IPS-NIHi7 (cell line): ENCODE results near the gene RND3.

Experiments
- DNase-seq: peaks from one replicate; pipeline ENCODE4 v3.0.0; 2012; ENCODE audit warnings: mixed read lengths; ENCODE audit errors: extremely low spot score

Gene RND3

DNA sequence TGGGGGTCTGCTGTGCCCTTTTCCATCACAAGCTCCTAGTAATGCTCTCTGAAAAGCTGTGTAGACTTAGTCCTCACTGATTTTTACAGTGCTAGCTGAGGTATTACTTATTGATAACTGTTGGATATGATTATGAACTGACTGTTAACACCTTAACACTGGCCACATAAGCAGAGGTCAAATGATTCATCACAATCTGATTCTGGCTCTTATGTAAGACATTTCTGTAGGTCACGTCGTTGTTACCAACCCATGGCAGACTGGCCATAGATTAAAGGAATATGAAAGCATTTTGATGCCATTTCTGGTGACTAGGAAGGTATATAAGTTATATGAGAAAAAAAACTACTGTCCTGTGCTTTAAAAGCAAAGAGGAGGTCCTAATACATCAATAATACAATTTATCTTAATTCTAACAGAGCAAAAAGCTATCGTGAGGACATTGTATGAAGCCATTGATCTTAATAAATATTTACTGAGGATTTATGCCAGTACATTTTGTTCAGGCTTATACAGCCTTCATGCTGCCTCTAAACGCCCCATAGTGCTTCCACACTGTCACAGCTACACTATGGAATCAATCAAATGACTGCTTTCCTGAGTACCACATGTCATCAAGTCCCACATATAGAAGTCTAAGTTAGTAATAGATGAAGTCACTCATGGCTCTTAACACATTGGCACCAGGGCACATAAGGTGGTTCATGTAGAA is 6.9 kb upstream of the RND3 start:
- no peak for DNase-seq

GRCh38 chr2:150491943-150492342 is 4.5 kb upstream of the RND3 start:
- DNase-seq = no peak

GRCh38 chr2:150491430-150491829 is 4.0 kb upstream of the RND3 start:
- no peak for DNase-seq

GRCh38 chr2:150490466-150490865 is 3.0 kb upstream of the RND3 start:
- DNase-seq = no peak

DNA sequence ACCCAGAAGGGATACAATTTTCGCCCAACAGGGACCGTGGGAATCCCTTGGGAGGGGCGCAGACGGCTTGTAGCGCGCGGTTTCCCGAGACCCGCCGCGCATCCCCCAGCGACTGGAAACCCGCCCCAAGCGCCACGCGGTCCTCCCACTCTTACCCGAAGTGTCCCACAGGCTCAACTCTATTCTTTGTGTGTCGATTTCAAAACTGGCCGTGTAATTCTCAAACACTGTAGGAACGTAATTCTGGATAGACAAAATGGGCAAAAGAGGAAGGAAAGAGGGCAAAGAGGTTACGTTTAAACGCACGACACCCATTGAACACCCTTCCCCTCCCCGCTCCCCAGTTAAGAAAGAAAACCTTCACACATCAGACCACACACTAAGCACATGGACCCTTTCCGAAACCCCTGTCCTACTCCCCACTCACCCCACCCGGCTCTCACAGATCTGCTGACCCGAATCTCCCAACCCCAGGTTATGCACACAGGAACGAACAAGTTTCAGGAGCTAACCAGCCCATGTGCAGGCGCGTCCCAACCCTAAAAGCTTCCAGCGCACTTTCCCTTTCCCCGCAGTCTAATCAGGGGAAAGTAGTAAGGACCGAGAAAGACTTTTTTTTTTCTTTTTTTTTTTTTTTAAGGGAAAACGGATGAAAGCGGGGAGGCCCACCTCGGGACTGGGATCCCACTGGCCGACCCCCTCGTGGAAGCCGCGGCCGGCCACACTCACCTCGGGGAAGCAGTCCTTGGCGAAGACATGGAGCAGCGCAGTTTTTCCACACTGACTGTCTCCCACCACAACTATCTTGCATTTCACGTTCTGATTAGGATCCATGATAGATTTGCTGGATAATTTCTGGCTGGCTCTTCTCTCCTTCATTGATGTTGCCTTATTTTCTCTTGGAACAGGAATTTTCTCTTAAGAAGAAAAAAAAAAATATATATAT is 655 bp downstream of the RND3 start:
- DNase-seq = peak; percentile 14

DNA sequence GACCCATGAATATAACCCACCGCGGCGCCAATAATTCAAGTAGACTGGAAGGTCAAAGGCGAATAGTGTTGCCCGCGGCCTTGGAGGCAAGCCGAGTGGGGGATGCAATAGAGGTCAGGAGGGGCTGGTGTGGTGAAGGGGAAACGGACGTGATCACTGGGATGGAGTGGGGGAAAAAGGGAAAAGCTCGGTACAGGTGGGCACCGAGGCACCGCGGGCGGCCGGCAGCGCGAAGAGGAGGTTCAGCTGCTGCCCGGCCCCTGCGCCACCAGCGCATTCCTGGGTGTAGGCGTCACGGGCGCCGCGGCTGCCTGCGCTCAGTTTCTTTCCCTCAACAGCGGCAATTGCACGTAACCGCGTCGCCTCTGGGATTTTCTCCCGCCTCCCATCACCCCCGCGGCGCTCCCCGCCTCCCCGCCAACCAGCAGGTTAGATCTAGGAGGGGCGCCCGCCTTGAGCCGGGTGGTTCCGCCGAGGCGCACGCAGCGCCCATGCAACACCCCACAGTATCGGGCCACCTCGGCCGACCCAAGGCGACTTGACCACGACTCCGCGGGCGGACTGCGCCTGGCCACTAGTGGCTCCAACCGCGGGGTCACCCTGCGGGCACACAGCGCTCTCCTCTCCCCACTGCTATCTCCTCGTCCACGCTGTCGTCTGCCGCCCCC is 1.5 kb downstream of the RND3 start:
- DNase-seq = peak; percentile 57

- peak; percentile 65 for DNase-seq
These were observed 2.2 kb downstream of the RND3 start for GRCh38 chr2:150485114-150485870.

DNA sequence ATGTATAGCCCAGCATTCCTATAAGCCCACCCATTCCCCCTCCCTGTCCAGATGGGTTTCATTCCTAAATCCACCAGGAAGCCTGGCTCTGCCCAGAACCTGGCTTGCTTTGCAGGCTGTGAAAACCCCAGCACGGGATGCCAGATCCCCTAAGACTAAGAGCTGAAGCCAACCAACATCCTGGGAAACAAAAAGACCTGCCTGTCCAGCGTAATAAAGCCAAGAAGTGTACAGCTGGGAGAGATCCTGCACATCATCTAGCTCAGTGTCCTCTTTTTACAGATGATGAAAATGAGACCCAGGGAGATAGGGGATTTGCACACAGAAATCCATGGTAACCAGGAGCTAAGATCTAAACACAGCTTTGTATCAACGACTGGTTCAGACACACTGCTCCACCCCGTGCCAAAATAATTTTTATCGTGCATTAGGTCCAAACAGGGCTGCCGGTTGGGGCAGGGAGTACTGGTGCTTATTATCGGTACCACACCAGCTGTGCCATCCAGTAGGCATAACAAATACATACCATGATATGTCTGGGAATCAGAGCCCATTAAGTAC is 2.9 kb downstream of the RND3 start:
- DNase-seq = no peak

- no peak for DNase-seq
These were observed 3.5 kb downstream of the RND3 start for GRCh38 chr2:150484006-150484405.

- no peak for DNase-seq
These were observed 3.9 kb downstream of the RND3 start for GRCh38 chr2:150483532-150483931.

DNA sequence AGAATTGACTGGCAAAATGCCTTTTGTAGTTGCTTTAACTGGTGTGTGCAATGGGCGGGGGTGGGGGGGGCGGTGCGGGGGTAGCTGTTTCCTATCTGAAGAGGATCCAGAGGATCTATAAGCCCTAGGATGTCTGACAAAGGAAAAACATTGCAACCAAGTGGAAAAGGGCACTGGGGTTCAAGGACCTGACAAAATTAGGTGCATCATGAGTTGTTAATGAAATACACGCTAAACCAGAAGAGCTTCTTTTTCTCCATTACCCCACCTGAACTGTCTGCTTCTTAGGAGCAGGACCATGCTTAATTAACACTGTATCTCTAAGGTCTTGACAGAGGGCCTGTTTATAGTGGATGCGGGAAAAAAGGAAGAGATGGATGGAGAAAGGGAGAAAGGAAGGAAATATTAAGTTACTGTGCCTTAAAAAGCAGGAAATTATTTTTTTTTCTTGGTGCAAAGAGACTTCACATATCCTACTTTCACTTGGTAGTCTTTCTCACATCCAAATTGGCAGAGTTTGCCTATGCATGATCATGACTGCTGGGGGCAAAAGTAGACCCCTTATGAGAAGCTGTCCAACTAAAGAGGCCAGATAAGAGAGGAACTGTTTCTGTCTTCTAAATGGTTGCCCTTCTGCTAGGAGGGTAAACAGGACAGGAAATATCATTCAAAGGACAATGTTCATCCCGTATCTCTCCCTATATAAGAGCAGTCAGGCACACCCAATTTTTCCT is 4.6 kb downstream of the RND3 start:
- no peak for DNase-seq

GRCh38 chr2:150482111-150482510 is 5.4 kb downstream of the RND3 start:
- no peak for DNase-seq

- no peak for DNase-seq
These were observed 6.3 kb downstream of the RND3 start for GRCh38 chr2:150480971-150481830.

DNA sequence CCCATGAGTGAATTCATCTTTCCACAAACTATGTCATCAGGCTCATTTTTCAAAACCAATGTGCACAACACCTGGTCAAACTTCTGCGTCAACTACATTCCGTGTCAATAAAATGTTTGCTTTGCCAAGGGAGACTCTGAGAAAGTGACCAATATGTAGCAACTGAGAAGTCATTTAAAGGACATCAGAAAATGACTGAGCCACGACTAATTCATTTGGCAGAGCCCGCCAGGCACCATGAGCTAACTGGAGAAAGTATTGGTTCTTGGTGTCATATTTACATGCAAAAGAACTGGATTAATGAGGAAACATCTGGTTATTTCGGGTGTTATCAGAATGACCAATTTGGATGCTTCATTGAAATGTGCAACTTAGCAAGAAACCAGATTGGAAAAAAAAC is 7.2 kb downstream of the RND3 start:
- no peak for DNase-seq

- no peak for DNase-seq
These were observed 8.2 kb downstream of the RND3 start for GRCh38 chr2:150479075-150479915.

GRCh38 chr2:150478200-150478974 is 9.1 kb downstream of the RND3 start:
- DNase-seq = no peak

- DNase-seq = no peak
These were observed 10.1 kb downstream of the RND3 start for GRCh38 chr2:150477347-150477746.

GRCh38 chr2:150476809-150477302 is 10.6 kb downstream of the RND3 start:
- DNase-seq = no peak
